RCC 7860 (cell line): ENCODE measurements around the gene NLGN2.
A peak's percentile ranks its signal among the peaks of the same experiment; 100 is the strongest.

ENCODE experiments used
- DNase-seq: peaks from one replicate; pipeline ENCODE4 v3.0.0-alpha.2; 2015; ENCODE audit warnings: low spot score
- FAIRE-seq: peaks from 2 replicates; lab custom pipeline; 2012; peaks lifted over from hg19 to GRCh38; lab: Jason Lieb, UNC

NLGN2 gene

DNA sequence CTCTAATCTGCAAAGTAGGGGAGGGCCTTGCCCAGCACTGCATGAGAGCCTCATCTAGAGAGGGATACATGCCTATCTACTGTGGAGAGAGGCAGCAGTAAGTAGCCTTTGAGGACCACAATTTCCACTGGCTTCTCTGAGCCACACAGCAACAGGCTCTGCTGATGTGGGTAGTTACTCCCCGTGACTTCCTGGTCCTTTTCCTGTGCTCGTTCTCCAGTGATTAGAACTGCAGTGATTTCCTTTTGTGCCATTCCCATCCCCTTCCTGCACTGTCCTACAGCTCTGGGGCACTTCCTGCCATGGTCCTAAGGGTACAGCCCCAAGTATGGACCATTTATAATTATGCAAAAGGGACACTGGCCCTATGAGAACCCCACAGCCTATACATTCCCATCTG, 16.3 kb upstream of the NLGN2 start:
- DNase-seq (no peak), FAIRE-seq (no peak)

DNA sequence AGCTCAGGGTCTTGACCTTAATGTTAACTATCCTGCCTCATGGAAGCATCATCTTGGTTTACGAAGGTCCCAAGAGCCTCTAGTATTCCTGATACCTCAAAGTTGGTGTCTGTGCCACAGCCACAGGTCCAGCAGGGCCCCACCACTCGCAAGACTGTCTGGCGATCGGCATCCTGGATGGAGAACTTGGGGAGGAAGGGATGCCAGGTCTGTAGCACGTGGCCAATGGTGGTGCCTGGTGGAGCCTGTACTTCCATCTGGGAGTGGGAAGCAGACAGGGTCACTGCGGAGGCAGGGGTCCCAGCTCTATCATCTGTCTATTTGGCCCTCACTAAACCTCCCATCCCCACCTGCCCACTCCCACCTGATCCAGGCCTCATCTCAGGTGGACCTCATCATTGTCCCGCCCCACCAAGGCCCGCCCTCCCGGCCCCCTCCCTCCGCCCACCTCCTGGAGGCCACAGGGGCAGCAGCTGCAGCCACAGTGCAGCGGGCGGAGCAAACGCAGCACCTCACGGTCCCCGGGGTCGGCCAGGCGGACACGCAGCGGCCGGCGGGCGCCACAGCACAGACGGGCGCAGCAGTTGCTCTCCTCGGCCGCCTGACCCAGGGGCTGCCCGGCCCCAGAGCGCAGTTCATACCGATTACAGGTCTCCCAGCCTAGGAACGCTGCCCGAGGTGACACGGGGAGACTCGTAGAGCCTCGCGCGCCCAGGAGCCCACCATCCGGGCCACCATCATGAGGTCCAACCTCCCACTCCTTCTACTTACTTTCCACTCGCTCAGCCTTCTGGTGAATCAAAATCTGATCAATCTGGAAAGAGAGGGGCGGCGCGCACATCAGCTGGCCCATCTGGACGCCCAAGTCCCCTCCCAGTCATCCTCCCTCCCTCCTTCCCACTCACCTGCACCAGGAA, 14.7 kb upstream of the NLGN2 start:
- no peak for DNase-seq
- FAIRE-seq, result no peak

DNA sequence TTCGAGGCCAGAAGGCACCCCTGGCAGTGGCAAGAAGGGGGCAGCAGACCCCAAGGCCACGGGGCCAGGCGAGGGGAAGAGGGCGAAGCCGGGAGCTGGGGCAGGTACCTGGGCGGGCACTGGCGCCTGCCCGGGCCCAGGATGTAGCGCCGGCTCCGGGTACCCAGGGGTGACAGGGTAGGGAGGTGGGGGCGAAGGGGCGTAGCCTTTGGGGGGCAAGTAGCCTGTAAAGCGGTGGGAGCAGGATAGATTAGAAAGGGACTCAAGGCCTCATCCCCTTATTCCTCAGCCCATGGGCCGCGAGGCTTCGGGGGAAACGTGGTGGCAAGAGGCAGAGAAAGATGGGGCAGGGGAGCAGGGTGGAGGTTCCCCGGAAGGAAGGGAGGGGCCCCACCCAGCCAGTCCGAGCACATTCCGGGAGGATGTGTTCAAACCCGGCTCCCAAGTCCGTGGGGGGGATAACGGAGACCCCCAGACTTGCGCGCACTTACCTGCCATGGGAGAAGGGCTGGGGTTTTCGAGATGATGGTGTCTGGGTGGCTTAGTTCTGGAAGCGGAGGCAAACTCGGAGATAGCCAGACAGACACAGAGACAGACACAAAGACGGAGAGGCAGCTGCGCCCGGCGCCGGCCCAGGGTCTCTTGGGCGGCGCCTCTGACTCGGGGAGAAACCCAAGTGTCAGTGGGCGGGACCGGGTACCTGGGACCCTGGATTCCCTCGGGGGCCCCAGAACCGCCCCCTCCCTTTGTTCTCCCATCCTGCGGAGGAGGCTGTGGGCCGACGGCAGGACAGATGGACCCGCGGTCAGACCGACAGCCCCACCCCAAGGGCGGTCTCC, 13.8 kb upstream of the NLGN2 start:
- FAIRE-seq, result no peak
- DNase-seq, result no peak

DNA sequence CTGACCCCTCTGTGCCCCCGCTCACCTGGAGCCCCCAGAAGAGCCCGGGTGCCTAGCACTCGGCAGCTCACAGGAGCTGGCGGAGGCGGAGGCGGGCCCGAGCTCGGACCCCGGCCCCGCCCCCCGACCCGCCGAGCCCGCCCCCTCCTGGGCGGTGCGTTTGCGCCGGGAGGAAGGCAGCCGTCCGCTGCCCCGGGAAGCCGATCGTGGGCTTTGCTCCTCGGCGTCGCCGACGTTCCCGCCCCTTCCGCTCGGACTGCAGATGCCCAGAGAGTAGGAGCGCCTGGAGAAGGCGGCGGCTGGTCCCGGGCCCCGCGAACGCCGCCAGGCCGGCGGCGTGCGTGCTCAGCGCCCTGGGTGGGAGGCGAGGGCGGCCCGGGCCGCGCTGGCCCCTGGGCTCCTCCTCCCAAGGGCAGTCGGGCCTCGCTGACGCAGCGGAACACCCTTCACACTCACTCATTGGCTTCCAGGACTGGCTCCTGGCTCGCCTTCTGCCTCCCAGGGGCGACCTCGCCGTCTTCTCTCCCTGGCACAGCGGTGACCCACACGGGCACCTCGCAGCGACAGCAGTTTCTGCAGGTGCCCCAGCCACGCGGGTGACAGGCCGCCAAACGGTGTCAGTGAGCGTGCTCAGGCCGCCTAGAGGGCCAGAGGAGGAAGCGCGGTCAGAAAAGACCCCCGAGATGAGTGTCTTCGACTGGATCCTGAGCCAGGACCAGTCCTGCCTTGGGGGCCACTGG, 13.0 kb upstream of the NLGN2 start, which contains the start of gene PLSCR3:
PLSCR3 (minus strand) TSS at position 74 of the 740 bp plus-strand sequence. CDS start 415 bp downstream, outside the sequence.
- DNase-seq (peak; percentile 74), FAIRE-seq (no peak)

DNA sequence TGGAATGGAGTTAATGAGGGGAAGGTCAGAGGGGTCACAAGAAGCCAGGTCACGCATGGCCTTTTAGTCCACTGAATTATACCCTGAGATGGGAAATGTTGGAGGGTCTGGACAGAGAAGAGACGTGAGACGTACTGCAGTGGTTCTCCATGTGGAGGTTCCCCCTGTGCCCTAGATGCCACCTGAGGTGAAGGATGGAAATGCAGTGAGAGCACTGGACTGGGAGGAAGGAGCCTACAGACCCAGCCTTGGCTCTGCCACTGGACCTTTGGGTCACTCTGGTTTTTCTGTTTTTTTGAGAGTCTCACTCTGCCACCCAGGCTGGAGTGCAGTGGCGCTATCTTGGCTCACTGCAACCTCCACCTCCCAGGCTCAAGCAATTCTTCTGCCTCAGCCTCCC, 11.5 kb upstream of the NLGN2 start:
- FAIRE-seq, result no peak
- DNase-seq, result no peak

DNA sequence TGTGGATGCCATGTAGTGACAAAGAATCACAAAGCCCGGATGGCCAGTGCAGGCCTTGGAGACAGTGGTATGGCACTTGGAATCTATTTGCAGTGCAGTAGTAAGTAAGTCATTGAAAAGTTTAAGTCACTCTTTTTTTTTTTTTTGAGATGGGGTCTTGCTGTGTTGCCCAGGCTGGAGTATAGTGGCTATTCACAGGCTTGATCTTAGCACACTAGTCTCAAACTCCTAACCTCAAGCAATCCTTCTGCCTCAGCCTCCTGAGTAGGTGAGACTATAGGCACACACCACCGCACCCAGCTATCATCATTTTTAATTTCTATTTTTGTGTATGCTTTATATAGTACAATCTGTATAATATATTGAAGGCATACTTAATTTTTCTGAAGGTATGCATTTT, 9.0 kb upstream of the NLGN2 start:
- DNase-seq (no peak), FAIRE-seq (no peak)

DNA sequence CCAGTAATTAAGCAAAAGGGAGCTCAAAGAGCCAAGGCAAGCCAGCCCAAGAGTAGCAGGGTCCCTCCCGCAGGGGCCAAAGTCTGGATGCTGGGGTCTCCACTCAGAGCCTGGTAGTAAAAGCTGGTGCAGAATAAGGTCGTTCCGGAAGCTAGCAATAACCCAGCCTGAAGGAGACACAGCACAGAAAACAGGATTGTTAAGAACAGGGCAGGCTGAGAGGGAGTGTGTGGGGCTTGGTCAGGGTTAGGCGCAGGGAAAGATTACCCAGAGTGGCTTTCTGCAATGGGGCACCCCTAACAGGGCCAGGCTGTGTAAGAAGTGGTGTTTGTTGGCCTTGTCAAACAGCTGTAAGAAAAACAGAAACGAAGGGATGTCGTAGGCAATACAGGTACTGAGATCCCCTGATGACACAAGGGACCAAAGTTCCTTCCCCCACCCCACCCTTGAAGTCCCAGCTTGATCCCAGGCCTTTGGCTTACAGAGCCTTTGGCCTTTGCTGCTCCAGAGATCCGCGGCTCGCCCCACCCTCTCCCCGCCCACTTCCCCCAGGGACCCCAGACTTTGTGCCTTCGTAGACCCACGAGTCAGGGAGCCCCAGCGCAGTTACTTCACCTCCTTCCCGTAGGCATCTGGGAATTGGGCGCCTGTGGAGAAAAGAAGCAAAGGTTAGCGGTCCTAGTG, 4.5 kb upstream of the NLGN2 start:
- FAIRE-seq (no peak), DNase-seq (no peak)

DNA sequence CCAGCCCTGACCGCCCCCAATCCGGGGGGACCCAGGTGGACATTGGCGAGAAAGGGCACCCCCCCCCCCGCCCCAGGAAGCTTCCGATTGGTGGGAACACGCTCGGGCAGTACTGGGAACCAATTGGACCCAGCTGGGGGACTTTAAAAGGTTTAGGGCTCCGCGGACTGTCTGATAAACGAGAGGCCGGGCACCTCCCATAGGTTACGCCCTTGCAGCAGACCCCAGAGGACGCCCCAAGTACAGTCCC, 4.0 kb upstream of the NLGN2 start:
- DNase-seq, result no peak

DNA sequence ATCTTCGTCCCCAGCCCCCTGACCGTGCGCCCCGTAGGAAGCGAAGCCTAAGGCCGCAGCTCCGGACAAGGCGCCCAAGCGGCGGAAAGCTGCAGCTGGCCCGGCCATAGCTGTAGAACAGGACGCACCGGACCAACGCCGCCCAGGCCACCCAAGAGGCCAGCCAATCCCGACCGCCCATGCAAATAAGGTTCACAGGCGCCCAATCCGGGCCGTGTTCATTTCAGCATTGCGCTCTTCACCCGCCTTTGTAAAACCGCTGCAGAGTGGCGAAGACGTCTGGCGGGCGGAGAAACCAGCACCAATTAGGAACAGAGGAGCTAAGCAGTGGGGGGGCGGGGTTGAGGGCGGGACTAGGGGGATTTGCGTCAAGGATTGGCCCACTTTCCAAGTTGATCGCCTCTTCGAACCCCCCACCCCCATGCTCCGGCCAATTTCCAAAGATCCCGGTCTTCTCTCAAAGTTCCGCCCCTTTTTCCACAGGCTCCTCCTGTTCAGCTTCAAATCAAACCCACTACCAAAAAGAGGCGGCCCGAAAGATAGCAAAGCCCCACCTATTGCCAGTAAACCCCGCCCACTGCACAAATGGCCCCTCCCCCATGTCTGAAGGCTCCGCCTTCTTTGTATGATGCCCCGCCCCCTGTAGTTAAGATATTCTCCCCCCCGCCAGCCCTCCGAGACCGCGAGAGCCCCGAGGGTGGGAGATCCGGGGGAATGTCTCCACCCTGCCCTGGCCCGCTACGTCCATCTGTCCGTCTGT, 3.5 kb upstream of the NLGN2 start, which contains the start of gene TMEM256:
TMEM256 (minus strand) TSS at position 121 of the 760 bp plus-strand sequence; CDS start at position 108, 13 bp downstream.
- FAIRE-seq (peak; percentile 90), DNase-seq (peak; percentile 96)

More for the DNA sequence above, 4.0 kb upstream of the NLGN2 start:
- FAIRE-seq, result no peak

DNA sequence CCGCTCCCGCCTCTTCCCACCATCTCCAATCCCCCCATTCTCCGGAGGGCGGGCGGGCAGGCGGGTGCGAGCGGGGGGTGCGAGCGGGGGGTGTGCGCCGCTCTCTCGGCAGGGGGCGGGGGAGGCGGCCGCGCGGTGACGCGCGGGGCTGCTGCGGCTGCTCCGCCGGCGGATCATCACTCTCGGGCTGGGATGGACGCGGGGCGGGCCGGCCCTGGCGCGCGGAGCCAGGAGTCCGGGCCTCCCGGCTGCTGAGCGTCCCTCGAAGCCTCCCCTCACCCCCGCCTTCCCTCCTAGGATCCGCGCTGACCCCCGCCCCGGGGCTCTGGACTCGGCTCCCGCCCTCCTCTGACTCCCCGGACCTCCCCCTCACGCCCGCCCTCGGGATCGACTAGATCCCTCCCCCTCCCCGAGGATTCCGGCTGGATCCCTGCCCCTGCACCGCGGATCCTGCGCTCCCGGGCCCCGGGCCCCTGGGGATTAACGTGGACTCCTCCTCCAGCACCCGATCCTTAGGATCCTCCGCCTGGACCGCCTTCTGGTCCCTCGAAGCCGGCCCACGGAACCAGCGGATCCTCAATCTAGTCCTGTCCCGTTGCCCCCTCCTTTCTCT, 2.8 kb upstream of the NLGN2 start:
- FAIRE-seq (no peak), DNase-seq (no peak)

DNA sequence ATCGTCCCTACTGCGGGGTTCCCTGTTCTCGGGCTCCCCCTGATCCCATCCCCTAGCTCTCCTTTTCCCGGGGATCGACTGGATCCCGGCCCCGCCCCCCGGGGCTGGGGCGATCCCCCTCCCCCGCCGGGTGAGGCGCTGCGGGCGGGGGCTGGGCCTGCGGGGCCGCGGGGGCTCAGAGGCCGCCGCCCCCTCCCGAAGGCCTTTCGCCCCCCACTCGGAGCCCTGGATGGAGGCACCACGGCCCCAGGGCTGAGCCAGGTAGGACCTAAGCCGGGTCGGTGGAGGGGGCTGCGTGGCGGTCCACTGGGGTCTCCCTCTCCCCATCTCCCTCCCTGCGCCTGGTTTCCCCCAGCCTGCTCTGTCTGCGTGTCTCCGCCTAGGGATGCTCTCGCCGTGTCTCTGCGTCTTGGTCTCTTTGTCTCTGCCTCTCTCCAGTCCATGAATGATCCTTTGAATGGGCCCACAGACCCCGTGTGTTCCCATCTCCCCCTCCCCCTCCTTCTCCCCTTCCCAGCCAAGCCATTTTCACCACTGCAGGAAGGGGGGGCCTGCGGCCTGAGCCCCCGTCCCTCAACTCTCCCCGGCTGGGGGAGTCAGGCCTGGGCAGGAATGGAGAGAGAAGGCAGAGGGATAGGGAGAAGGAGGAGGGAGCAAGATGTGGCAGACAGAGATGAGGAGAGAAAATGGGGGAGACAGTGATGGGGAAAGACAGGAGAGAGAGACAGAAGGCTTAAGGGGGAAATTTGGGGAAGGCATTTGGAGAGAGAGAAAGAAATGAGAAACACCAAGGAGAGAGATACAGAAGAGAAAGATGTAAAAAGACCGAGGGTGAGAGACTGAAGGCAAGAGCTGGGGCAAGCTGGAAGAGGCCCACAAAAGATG, 2.1 kb upstream of the NLGN2 start:
- DNase-seq (no peak), FAIRE-seq (no peak)

DNA sequence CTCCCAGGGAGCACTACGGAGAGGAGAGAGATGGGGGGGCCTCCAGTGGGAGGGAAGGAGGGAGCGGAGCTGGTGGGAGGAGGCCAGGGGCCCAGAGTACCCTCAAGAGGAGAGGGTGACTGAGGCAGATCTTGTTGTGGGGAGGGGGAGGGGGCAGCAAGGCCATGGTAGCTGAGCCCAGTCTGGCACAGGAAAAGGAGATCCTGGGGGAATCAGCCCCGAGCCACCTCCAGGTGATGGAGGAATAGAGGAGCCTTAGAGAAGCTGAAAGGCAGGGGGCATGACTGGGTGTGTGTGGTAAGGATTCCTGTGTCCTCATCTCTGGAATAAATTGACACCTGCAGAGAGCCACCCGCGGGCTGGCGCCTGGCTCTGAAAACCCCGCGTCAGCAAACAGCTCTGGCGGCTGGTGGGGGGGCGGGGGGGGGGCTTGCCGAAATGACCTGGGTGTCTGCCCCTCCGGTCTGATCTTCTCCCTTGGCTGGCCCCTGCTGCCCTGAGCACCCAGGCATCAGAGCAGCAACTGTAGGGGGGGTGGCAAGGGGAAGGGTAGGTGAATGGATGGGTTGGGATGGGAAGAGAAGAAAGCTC, 1.3 kb upstream of the NLGN2 start:
- FAIRE-seq (no peak), DNase-seq (no peak)

DNA sequence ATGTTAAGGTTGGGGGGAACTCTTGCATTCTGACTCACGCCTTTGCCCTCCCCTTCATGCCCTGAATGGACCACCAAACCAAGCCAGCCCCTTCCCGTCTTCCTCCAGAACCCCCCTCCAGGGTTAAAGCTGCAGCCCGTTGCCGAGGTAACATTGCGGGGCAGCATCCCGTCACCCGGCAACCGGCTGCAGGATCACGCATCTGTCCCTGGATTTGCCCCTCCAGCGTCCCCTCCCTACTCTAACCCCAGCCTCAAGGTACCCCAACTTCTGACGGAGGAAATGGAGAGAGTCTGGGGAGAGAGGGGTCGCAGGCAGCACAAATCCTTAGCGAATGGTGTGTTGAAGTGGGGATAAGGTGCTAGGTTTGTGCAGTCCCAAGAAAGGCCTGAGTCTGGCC, 563 bp upstream of the NLGN2 start:
- no peak for DNase-seq
- no peak for FAIRE-seq

DNA sequence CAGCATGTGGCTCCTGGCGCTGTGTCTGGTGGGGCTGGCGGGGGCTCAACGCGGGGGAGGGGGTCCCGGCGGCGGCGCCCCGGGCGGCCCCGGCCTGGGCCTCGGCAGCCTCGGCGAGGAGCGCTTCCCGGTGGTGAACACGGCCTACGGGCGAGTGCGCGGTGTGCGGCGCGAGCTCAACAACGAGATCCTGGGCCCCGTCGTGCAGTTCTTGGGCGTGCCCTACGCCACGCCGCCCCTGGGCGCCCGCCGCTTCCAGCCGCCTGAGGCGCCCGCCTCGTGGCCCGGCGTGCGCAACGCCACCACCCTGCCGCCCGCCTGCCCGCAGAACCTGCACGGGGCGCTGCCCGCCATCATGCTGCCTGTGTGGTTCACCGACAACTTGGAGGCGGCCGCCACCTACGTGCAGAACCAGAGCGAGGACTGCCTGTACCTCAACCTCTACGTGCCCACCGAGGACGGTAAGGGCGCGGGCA, 645 bp downstream of the NLGN2 start:
- DNase-seq (no peak), FAIRE-seq (no peak)

DNA sequence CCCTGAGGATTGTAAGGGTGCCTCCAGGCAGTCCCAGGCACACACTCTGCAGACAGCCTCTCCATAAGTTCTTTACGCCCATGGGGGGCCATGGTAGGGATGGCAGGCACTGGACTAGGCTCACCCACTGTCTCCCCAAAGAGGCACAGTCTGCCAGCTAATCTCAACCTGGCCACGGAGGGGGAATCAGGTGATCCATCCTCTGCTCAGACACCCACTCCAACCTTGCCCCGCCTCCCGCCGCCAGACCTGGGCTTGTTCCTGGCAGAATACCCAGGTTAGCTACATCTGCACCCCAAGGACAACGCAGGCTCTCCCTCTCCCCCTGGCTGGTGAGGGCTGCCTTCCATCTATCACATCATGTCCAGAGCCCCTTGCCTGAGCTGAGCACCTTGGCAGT, 1.2 kb downstream of the NLGN2 start:
- FAIRE-seq (no peak), DNase-seq (no peak)

DNA sequence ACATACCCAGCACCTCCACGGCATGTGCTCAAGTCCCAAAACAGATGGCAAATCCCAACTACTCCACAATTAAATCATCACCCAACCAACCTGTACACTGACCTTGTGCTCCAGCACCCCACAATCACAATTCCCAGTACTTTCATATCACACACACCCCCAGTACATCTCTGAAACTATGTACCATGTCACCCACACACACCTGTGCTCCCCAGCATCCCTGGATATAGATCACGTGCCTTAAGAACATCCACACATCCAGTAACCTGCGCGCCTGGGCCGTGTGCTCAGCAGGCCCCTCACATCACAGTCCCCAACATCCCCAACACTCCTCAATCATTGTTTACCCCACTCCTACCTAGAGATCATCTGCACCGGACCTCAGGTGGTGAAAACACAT, 2.1 kb downstream of the NLGN2 start:
- no peak for FAIRE-seq

DNA sequence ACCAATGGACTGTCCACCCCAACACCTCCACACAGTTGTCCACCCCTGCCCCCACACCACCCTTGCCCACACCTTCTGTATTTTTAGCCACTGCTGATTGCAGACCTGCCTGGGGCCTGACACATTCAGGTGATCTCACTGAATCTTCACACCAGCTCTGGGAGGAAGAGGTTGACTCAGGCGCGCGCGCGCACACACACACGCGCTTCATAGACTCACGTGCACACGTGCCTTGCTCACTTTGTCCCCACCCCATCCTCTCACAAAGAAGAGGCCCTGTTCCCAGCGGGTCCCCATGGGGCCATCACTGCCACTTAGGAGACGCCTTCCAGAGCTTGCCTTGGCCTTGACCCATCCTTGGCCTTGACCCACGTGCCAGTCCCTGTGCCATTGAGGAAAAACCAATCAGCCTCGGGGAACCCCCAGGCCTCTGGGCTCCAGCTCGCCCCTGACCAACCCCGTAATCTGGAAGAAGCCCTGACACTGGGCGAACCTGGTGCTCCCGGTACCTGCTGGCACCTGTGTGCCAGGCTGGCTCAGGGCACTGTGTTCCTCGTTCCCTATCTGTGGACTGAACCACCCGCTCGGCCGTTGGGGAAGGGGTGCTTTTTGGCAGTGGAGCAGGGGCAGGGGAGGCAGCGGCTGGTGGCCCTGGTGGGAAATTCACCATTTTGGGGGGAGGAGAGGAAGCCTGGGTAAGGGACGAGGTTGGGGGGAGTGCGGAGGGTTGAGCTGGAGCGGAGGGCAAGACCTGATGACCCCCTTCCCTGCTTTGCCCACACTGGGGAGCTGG, 3.2 kb downstream of the NLGN2 start:
- DNase-seq (no peak), FAIRE-seq (no peak)

More for the DNA sequence above, 2.1 kb downstream of the NLGN2 start:
- no peak for DNase-seq
